ENCODE measurements around the gene AAK1.
A peak's percentile ranks its signal among the peaks of the same experiment; 100 is the strongest.
"Not testable (repeated sequence)": the region's sequence is repeated elsewhere in the genome, so short reads cannot be mapped to it uniquely, and the experiment has no call there.

AAK1 gene

GRCh38 chr2:69464575-69464974 is 179.0 kb downstream of the AAK1 start:
- peak overlapping the region in 1 of 2 donors; percentile 71 for H3K27ac Mint-ChIP-seq
- no peaks in the 10 kb centered on the region for H3K9me3 Mint-ChIP-seq
- no peaks in the 10 kb centered on the region for H3K27me3 Mint-ChIP-seq
- ATAC-seq (replicated peaks) (no peak), DNase-seq (no peak)
- H3K36me3 Mint-ChIP-seq (ENCODE audit: insufficient read depth), result peaks cover 34% of the 10 kb centered on the region
- H3K4me1 Mint-ChIP-seq (ENCODE audit: low read depth in 2 of 2), result peaks cover 6 to 8% of the 10 kb centered on the region in 2 donors
- H3K4me3 Mint-ChIP-seq, result no peak overlapping the region

GRCh38 chr2:69462780-69463179 is 180.8 kb downstream of the AAK1 start:
- H3K36me3 Mint-ChIP-seq (ENCODE audit: insufficient read depth), result peaks cover 34% of the 10 kb centered on the region

DNA sequence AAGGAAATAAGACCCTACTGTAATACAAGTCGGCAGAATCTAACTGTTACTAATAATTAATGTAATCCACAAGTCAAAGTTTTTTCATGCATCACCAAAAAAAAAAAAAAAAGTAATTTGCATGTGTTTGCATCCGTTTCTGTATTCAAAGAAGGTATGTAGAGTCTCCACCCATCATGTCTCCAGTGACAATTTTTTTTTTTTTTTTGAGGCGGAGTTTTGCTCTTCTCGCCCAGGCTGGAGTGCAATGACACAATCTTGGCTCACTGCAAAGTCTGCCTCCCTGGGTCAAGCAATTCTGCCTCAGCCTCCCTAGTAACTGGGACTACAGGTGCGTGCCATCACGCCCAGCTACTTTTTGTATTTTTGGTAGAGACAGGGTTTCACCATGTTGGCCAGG is 182.1 kb downstream of the AAK1 start:
- peaks cover 30% of the 10 kb centered on the region for H3K36me3 Mint-ChIP-seq (ENCODE audit: insufficient read depth)
- H3K4me3 Mint-ChIP-seq, result no peak overlapping the region
- ATAC-seq (replicated peaks) (no peak), DNase-seq (no peak)
- peaks cover 0 to 6% of the 10 kb centered on the region in 2 donors for H3K4me1 Mint-ChIP-seq (ENCODE audit: low read depth in 2 of 2)
- H3K27me3 Mint-ChIP-seq, result no peaks in the 10 kb centered on the region
- no peaks in the 10 kb centered on the region for H3K9me3 Mint-ChIP-seq
- H3K27ac Mint-ChIP-seq, result no peak overlapping the region

More at GRCh38 chr2:69462780-69463179, 180.8 kb downstream of the AAK1 start:
- Mint-ChIP-seq H3K27ac (peak overlapping the region in 1 of 2 donors; percentile 57), H3K27me3 (no peaks in the 10 kb centered on the region), H3K9me3 (no peaks in the 10 kb centered on the region), H3K4me1 (ENCODE audit: low read depth in 2 of 2) (peaks cover 3 to 6% of the 10 kb centered on the region in 2 donors), H3K4me3 (no peak overlapping the region)
- DNase-seq, result no peak
- no peak for ATAC-seq (replicated peaks)

DNA sequence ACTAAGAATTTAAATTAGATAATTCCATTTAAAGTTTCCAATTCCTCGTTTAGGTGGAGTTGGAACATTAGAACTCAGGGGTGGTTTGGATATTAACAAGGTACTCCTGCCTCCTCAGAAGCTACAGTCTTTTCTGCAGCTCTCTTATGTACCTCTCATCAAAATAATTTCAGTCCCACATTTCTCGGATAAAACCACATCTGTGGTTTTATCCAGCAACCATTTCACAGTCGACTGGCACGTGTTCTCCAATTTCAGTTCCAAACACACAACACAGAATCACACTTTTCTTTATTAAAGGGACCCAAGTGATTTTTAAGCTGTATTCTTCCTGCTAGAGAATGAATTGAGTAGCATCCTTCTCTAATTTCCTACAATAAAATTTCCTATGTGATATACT is 183.6 kb downstream of the AAK1 start:
- H3K36me3 Mint-ChIP-seq (ENCODE audit: insufficient read depth), result peaks cover 24% of the 10 kb centered on the region
- H3K27ac Mint-ChIP-seq, result no peak overlapping the region
- H3K4me3 Mint-ChIP-seq, result no peak overlapping the region
- H3K27me3 Mint-ChIP-seq, result no peaks in the 10 kb centered on the region
- H3K9me3 Mint-ChIP-seq, result no peaks in the 10 kb centered on the region
- H3K4me1 Mint-ChIP-seq (ENCODE audit: low read depth in 2 of 2), result peaks cover 2 to 12% of the 10 kb centered on the region in 2 donors
- ATAC-seq (replicated peaks) (no peak), DNase-seq (no peak)

GRCh38 chr2:69456950-69457445 is 186.5 kb downstream of the AAK1 start:
- Mint-ChIP-seq H3K36me3 (ENCODE audit: insufficient read depth) (peaks cover 11% of the 10 kb centered on the region), H3K9me3 (no peaks in the 10 kb centered on the region), H3K27ac (peak overlapping the region; percentile 3 to 44), H3K4me1 (ENCODE audit: low read depth in 2 of 2) (peaks cover 2 to 9% of the 10 kb centered on the region in 2 donors), H3K4me3 (no peak overlapping the region), H3K27me3 (no peaks in the 10 kb centered on the region)
- DNase-seq, result no peak
- no peak for ATAC-seq (replicated peaks)

GRCh38 chr2:69456154-69456553 is 187.4 kb downstream of the AAK1 start:
- Mint-ChIP-seq H3K9me3 (no peaks in the 10 kb centered on the region), H3K27me3 (no peaks in the 10 kb centered on the region), H3K27ac (peak overlapping the region; percentile 44 to 67), H3K36me3 (ENCODE audit: insufficient read depth) (peaks cover 4% of the 10 kb centered on the region), H3K4me1 (ENCODE audit: low read depth in 2 of 2) (peaks cover 2 to 9% of the 10 kb centered on the region in 2 donors), H3K4me3 (no peak overlapping the region)
- ATAC-seq (replicated peaks) (no peak), DNase-seq (no peak)

DNA sequence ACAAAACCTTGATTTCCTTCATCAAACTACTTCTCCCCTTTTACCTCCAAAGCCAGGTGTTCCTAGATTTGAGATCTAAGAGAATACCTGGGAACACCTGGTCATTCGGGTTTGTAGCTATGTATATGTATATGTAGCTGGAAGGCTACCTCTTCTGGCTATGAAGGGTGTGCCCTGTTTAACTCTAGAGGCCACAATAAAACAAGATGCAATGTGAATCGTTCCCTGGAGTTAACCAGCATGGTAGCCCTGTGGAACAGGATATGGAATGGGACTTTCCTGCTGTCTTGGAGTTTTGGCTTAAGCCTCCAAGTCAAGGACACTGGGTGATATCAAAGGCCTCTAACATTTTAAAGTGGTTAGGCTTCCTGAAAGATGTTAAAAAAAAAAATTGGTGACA is 188.6 kb downstream of the AAK1 start:
- Mint-ChIP-seq H3K27me3 (no peaks in the 10 kb centered on the region), H3K4me1 (ENCODE audit: low read depth in 2 of 2) (peaks cover 2 to 9% of the 10 kb centered on the region in 2 donors), H3K36me3 (ENCODE audit: insufficient read depth) (peaks cover 4% of the 10 kb centered on the region), H3K9me3 (no peaks in the 10 kb centered on the region), H3K4me3 (no peak overlapping the region), H3K27ac (peak overlapping the region in 1 of 2 donors; percentile 67)
- ATAC-seq (replicated peaks), result no peak
- no peak for DNase-seq

- DNase-seq (no peak), ATAC-seq (replicated peaks) (peak; percentile 51)
- Mint-ChIP-seq H3K27ac (no peak overlapping the region), H3K4me3 (no peak overlapping the region), H3K9me3 (no peaks in the 10 kb centered on the region), H3K4me1 (ENCODE audit: low read depth in 2 of 2) (peaks cover 2 to 9% of the 10 kb centered on the region in 2 donors), H3K27me3 (no peaks in the 10 kb centered on the region), H3K36me3 (ENCODE audit: insufficient read depth) (peaks cover 4% of the 10 kb centered on the region)
Measured at GRCh38 chr2:69453475-69454129, 189.9 kb downstream of the AAK1 start.

GRCh38 chr2:69452687-69453086 is 190.9 kb downstream of the AAK1 start:
- no peak overlapping the region for H3K27ac Mint-ChIP-seq
- ATAC-seq (replicated peaks) (no peak), DNase-seq (no peak)
- no peaks in the 10 kb centered on the region for H3K9me3 Mint-ChIP-seq
- no peak overlapping the region for H3K4me3 Mint-ChIP-seq
- peaks cover 4% of the 10 kb centered on the region for H3K36me3 Mint-ChIP-seq (ENCODE audit: insufficient read depth)
- H3K4me1 Mint-ChIP-seq (ENCODE audit: low read depth in 2 of 2), result peaks cover 2 to 9% of the 10 kb centered on the region in 2 donors
- H3K27me3 Mint-ChIP-seq, result no peaks in the 10 kb centered on the region

- no peak for ATAC-seq (replicated peaks)
- Mint-ChIP-seq H3K27ac (no peak overlapping the region), H3K4me3 (no peak overlapping the region), H3K27me3 (no peaks in the 10 kb centered on the region), H3K9me3 (no peaks in the 10 kb centered on the region), H3K36me3 (ENCODE audit: insufficient read depth) (no peaks in the 10 kb centered on the region), H3K4me1 (ENCODE audit: low read depth in 2 of 2) (peaks cover 2 to 7% of the 10 kb centered on the region in 2 donors)
- no peak for DNase-seq
Measured at GRCh38 chr2:69450735-69451416, 192.7 kb downstream of the AAK1 start.

GRCh38 chr2:69449906-69450305 is 193.6 kb downstream of the AAK1 start:
- no peak for ATAC-seq (replicated peaks)
- no peak for DNase-seq
- no peak overlapping the region for H3K27ac Mint-ChIP-seq
- H3K4me1 Mint-ChIP-seq (ENCODE audit: low read depth in 2 of 2), result no peaks in the 10 kb centered on the region
- no peaks in the 10 kb centered on the region for H3K27me3 Mint-ChIP-seq
- H3K36me3 Mint-ChIP-seq (ENCODE audit: insufficient read depth), result no peaks in the 10 kb centered on the region
- no peaks in the 10 kb centered on the region for H3K9me3 Mint-ChIP-seq
- no peak overlapping the region for H3K4me3 Mint-ChIP-seq

DNA sequence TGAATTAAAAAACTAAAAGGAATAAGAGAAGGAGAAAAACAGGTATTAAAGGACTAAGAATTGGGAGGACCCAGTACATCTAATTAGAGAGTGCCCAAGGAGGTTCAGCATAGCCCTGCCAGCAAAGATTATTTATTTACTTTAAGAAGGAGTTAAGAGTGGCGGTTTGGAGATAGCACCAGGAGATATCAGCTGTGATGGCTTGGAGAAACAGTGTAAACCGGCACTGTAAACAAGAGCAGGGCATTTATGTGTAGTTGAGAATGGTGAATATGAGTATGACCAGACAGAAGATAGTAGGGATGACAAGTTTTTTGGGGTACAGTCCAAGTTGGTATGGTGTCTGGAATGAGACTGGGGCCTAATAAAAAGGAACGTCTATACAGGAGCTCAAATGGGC is 199.9 kb downstream of the AAK1 start:
- not testable (repeated sequence) for DNase-seq; H3K4me1 Mint-ChIP-seq (ENCODE audit: low read depth in 2 of 2); H3K4me3 Mint-ChIP-seq; H3K27ac Mint-ChIP-seq; H3K36me3 Mint-ChIP-seq (ENCODE audit: insufficient read depth); H3K9me3 Mint-ChIP-seq; ATAC-seq (replicated peaks); H3K27me3 Mint-ChIP-seq

DNA sequence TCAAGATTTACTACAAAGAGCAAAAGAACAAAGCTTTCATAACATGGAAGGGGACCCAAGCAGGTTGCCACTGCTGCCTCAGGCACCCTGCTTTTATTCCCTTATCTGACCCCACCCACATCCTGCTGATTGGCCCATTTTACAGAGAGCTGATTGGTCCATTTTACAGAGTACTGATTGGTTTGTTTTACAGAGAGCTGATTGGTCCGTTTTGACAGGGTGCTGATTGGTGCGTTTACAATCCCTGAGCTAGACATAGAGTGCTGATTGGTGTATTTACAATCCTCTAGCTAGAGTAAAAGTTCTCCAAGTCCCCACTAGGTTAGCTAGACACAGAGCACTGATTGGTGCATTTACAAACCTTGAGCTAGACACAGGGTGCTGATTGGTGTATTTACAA is 204.0 kb downstream of the AAK1 start:
- not testable (repeated sequence) for DNase-seq; H3K9me3 Mint-ChIP-seq; H3K27me3 Mint-ChIP-seq; ATAC-seq (replicated peaks); H3K4me3 Mint-ChIP-seq
- Mint-ChIP-seq H3K36me3 (ENCODE audit: insufficient read depth) (peaks cover 24% of the 10 kb centered on the region), H3K4me1 (ENCODE audit: low read depth in 2 of 2) (peaks cover 16 to 27% of the 10 kb centered on the region in 2 donors), H3K27ac (peak overlapping the region; percentile 10 to 97)

DNA sequence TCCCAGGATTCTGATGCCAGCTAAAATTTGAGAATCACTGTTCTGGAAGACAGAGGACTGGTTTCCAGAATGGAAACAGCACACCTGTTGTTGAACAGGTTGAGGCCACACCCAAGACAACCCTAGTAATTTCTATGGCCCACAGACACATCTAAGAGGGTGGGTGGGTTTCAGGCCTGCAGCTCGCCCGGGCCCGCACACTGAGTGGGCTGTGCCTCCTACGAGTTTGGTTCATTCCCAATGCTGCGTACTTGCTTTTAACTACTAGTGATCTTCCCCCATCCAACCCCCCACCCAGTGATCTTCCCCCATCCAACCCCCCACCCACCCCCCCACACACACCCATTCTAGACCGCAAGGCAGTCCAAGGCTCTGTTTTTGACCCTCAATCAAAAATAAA is 205.0 kb downstream of the AAK1 start:
- Mint-ChIP-seq H3K27ac (peak overlapping the region; percentile 97), H3K4me3 (peak overlapping the region; percentile 44 to 88), H3K9me3 (no peaks in the 10 kb centered on the region), H3K27me3 (no peaks in the 10 kb centered on the region), H3K36me3 (ENCODE audit: insufficient read depth) (peaks cover 24% of the 10 kb centered on the region), H3K4me1 (ENCODE audit: low read depth in 2 of 2) (peaks cover 22 to 30% of the 10 kb centered on the region in 2 donors)
- DNase-seq, result no peak
- ATAC-seq (replicated peaks), result no peak

Data from effector memory CD8-positive, alpha-beta T cell (primary cell).